ENCODE results near the gene SPAG17.

SPAG17 gene

DNA sequence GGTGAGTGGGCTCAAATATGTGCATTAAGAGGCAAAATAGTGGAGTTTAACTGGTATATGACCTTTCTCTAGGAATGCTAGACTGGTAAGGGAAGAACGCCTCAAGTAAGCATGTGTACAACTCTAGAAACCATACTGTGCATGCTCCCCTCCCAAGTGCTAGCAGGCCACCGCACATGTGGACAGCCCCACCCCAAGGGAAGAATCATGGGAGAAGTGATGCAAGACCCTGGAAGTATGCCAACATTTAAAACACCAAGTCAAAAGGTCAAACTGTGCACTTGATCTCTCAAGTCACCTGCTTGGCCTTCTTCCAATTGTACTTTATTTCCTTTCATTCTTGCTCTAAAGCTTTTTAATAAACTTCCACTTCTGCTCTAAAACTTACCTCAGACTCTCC, 135.0 kb downstream of the SPAG17 start:
- no peak for DNase-seq

DNA sequence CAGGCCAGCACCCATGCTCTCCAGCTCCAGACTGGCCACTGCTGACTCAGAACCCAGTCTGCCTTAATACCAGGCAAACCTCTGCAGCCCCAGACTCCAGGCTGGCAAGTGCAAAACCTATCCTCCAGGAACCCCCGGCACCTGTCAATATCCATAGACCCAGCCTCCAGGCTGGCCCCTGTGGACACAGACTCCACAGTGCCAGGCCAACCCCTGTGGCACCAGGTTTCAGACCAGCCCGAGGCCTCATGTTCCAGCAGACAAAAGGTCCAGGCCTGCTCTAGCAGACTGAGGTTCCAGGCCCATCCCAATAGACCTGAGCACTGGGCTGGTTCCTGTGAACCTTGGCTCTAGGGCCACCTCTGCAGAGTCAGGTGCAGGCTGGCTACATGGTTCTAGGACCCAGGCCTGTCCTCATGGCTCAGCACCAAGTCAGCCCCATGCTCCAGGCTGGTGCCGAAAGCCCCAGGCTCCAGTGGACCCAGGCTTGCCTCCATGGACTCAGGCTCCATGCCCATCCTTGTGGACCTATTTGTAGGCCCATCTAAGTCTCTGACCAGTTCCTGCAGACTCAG, 137.3 kb downstream of the SPAG17 start:
- no peak for DNase-seq

DNA sequence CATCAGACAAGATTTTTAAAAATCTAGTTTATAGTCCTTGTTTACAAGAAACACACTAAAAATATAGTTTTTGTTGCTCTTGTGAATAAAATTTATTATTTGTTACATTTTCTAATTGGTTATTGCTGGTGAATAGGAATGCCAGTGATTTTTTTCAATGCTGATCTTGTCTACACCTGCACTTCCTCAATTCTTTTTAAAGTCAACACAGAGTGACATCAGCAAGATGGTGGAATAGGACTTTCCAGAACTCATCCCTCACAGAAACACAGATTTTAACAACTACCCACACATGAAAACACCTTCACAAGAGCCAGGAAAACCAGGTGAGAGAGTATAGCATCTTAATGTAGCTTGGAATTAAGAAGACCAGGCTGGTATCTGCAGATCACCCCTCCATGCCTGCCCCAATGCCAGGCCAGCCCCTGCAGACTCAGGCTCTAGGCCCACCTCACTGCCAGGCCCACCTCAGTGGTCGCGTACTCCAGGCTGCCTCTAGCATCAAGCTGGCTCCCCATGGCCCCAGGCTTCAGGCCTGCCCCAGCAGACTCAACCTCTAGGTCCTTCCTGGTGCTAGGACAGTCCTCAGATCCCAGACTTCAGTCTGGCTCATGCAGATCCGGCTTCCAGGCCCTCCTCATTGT, 137.9 kb downstream of the SPAG17 start:
- no peak for DNase-seq

DNA sequence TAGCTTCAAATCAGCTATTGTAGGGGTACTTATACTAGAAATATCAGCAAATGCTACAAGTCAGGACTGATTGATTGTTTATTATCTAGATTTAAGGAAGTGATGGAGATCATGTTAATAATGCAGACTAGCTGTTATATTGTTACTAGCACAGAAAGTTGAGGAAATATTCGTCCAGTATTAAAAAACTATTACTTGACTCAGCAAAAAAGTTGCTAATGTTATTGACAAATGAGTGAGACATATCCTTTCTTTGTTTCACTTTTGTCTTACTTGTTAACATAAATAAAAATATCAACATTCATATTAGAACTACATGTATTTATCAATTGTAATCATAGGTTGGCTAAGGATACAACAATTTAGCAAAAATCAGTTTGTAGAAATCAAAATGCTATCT, 141.4 kb downstream of the SPAG17 start:
- no peak for DNase-seq

DNA sequence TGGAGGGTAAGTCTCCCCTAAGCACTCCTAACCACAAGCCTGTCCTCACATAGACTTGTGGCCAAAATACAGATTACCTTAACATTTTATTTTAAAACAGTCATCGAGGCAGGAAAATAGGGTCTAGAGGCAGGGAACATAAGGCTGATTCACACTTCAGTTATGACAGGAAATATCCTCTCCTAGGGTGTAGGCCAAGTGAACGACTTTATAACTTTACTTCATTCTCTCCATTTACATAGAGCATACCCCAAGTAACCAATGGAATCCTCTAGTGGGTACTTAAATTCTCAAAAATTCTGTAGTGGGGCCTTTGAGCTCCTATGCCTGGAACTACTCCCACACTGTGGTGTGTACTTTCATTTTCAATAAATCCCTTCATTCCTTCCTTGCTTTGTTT, 142.5 kb downstream of the SPAG17 start:
- DNase-seq: no peak

DNA sequence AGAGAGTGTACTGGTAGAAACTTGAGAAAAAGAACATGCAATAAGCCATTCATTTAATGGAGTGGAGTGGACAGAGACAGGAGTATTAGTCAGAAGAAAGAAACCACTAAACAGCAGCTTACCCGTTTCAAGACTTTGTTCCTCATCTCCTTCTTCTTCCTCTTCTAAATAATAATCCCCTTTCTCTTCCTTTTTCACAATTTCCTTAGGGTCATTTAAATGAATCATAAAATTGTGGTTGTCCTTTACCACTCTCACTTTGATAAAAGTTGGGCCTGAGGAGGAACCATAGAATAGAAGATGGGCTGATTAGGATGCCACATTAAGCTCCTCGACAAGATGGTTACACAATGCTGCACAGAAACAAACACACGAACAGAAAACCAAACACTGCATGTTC, 145.9 kb downstream of the SPAG17 start:
- no peak for DNase-seq

DNA sequence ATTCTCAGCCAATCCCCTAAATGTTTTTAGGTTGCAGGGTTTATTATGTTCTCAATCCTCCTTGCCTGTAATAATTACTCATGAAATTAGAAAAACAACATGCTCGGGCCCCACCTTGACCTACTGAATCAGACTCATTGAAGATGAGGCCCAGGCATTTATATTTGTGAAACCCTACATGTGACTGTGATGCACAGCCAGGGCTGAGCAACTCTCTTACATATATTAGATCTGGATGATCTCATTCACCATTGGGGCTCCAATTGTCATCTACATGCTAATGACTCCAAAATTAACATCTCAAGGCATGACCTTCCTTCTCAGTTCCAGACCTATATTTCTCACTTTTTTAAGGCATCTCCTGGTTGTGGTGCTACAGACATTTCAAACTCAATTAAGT, 152.1 kb downstream of the SPAG17 start:
- no peak for DNase-seq

DNA sequence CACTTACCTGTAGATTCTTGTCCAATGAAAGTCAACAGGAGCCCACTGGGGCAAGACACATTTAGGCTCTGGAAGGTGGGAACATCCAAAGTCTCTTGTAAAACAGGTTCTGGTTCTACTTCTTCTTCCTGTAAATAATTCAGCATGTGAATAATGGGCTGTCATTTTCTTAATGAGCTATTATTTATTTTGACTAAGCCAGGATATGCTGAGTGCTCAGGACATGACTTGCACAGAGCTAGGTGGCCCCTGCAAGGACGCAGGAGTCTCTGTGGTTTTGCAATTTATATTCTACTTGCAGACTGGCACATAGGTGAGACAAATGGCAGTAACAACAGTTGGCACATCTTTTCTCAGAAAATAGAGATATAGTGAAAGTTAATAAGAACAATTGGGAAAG, 156.8 kb downstream of the SPAG17 start:
- DNase-seq: no peak

DNA sequence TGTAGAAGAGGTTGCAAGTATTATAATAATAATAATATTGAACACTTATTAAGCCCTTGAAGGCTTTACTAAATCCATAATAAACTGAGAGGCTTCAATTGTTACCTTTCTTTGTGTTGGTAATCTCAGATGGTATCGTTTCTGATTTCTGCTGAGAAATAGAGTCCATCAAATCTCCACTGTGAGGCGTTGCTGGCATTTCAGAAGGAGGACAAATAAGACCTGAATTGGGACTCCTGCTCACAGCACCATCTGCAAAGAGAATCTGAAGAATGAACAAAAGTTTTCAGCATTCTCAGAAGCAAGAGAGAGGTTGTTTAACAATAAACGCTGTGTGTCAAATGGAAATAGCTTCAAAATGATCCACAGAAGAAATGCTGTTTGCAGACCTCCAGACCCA, 161.8 kb downstream of the SPAG17 start:
- no peak for DNase-seq

DNA sequence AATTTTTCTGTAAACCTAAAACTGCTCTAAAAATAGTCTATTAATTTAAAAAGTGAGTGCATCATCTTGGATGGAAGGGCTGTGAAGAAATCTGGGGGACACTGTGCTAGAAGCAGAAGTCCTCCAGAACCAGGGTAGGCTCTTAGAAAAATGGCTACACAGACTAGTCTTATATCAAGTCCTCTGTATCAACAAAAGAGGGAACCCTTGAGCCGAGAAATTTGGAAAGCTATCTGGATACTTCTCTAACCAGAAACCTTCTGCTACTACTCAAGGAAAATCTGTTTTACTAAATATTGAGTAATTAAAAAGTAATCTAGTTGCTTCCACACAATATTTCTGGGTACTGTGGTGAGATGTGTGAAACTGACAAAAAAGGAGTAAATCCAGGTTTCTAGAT, 163.4 kb downstream of the SPAG17 start:
- no peak for DNase-seq

DNA sequence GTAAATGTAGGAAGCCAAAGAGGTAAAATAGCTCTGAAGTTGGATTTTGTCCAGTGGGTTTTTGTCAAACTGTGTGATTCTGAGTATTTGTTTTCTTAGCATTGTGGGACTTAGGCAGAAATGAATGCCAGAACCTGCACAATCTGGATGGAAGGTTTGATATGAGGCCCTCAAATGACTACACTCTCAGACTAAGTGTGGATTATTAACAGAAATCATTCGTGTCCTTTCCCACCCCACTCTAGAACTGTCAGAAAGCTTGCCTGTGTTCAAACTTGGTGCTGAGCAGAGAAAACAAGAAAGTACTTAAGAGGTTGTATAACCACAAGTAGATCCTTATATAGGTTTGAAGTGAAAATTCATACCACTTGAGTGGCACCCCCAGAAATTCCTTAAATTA, 167.0 kb downstream of the SPAG17 start:
- DNase-seq: no peak

DNA sequence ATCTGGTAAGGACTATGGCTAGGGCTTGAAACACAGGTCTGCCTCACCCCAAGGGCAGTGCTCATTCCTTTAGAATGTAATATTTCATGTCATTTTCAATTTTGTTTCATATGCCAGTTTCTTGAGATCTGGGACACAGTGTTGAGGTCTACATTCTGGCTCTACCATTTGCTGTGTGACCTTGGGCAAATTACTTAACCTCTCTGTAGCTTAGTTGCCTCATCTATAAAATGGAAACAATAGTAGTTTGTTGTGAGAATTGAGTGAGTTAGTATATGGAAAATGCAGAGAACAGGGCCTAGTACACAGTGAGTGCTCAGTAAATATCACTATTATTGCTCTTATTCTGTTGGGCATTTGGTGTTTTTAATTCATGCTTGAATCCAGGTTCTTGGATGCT, 171.1 kb downstream of the SPAG17 start:
- no peak for DNase-seq

DNA sequence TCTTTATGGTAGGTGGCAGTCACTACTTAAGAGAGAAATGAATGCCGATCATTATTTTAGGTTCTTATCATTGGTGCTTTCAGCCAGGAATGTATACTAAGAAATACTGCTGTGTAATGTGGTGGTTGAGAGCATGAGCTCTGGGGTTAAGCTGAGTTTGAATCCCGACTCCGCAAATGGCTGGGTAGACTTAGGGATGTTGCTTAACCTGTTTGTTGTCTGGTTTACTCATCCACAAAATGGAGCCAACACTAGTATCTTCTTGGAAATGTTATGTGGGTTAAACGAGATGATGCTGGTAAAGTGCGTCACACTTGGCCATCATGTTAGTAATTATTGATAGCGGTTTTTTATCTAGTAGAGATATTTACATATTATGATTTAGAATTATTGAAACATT, 171.7 kb downstream of the SPAG17 start:
- no peak for DNase-seq

DNA sequence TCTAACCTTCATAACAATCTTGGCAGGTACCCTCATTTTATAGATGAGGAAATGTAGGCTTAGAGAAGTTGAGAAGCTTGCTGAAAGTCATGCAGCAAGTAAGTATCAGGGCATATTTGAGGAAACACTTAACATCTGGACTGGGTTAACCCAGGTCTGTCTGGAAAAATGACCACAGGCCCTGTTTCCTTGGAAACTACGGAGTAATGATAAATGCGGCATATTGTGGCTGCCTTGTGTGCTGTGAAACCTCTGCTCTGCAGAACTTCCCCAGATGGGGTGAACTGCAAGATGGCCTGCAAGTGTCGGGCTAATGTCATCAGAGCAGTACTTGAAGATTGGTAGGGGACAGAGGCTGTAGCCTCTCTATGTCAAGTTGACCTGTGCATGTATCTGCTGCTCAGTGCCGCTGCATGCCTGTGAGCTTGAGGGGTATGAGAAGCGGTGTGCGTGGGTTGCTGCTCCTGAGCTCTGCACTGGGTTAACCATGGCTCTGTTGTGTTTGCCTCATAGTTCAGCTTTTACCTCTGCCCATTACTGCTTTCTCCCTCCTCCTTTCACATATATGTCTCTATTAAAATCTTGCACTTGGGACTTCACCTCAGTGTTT, 172.4 kb downstream of the SPAG17 start:
- peak; percentile 23 for DNase-seq

DNA sequence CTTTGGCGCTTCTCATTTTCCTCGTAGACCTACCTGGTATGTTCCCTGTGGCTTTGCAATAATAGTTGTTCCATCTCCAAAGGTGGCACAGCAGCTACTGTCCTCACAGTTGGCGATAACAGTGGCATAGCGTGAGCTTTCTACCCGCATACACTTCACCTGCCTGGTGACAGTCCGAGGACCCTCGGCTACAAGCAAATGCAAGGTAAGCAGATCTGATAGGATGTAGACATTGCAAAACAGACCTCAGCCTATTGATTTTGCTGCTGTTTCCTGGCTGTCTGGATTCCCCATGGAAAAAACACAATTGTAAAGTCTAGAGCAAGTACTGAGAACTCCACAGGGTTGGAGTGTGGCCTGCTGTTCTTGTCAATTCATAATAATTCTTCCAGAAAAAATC, 177.0 kb downstream of the SPAG17 start:
- no peak for DNase-seq

DNA sequence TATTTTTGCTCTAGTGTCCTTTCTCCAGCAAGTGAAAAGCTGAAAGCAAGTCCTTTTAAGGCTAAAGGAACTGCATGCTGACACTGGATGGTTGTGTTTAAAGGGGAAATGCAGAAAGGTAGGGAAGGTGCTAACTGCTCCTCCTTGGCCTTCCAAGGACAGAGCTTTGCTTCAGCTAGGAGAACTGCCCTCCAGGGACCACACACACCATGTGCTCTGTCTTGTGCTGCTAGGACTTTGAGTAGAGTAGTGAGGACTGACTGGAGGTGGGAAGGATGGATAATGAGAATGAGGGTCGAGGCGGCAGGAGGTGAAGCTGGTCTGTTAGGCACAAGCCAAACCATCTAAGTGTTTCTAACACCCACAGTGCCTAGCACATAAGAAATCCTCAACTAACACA, 177.6 kb downstream of the SPAG17 start:
- DNase-seq: no peak

DNA sequence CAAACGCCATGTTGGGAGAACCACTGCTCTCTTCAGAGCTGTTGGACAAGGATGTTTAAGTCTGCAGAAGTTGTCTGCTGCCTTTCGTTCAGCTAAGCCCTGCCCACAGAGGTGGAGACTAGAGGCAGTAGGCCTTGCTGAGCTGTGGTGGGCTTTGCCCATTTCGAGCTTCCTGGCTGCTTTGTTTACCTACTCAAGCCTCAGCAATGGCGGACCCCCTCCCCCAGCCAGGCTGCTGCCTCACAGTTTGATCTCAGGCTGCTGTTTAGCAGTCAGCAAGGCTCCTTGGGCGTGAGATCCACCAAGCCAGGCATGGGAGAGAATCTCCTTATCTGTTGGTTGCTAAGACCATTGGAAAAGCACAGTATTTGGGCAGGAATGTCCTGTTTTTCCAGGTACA, 180.7 kb downstream of the SPAG17 start:
- no peak for DNase-seq

DNA sequence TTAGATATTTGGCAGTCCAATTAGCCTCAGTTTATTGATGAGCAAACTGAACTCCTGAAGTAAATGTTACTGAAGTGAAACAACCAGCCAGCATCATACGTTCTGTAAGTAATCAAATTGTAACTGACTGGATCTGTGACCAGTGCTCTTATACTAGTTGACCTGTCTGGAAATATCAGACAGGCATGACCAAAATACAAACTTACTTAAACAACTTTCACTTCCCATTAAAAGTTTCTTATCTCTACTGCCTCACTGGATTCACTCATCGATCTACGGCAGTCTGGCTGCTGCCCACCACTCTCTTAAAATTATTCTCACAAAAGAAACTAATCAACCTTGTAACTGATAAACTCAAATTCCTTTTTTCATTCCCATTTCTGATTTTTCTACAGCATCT, 199.1 kb downstream of the SPAG17 start:
- DNase-seq: no peak

DNA sequence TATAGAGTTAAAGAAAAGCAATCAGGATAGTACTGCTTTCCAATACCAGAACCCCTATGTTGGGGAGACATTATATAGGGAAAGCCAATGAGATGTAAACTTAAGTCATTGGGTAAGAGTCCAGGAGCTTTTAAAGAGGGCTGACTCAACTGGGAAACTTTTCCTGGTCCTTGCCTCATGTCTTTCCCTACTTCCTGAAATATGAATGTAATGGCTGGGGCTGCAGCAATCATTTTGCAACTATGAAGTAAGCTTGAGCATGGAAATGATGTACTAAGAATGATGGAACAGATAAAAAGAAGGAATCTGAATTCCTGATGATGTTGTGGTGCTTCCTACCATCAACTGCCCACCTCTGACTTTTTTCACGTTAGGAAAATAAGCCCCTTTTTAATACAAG, 199.8 kb downstream of the SPAG17 start:
- no peak for DNase-seq

DNA sequence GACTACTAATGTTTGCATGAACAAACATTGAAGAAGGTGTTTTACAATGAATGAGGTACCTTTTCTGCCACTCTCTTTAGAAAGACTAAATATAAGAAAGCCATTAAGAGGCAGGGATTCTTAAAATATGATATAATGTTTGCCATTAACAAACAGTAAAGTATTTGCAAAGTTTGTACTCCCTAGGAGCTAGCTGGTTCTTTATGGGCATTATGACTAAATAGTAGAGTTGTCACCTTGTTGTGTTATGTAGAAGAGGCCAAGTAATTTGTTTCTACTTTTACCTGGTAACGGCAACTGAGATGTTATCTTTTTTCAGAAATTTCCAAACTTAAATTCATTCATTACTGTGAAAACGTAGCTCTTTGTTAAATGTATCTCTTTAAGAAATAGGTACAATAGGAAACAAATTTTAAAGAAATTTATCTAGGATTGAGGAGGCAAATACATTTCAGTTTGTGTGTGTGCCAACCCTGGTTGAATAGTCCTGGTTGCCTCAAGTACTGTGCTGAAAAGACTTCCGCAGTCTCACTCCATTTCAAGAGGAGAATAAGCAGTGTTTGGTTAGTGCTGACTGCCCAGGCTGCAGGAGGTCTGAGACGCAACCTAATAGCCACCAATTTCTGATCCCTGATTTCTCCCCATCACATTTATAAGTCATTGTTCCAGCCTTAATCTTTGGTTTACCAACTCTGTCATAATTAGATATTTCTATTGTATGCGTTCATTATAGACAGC, 203.4 kb downstream of the SPAG17 start:
- no peak for DNase-seq

DNA sequence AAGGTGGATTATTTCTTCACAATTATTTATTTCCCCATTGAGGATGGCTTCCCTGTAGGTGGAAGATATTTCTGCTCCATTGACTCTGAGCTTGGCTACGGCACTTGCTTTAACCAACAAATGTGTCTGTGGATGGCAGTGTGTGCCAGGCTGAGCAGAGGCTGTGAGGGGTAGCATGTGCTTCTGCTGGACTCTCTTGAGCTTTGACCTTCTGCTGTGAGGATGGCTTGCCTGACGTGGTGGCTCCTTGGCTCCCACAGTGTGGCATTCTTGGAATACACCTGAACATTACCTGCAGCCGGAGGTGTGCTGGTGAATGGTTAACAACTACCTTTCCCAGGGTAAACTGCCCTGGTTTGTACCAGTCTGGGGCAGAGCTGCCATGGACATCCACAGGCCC, 208.6 kb downstream of the SPAG17 start:
- DNase-seq: no peak

DNA sequence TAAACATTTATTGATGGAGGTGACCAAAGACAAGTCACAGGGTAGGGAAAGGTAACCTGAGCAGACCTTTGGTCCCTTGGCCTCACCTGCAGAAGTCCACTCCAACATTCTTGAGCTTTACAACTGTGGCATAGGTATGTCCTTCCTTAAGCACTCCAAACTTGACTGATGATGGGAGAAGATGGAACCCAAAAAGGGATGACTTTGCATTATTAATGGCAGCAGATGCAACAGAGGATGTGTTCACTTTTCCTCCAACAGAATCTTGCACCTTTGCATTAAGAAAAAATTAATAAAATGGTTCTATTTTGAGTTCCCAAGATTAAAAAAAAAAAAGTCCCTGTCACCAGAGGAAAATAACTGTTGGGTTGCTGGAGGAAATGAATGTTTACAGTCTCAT, 213.3 kb downstream of the SPAG17 start:
- DNase-seq: no peak

DNA sequence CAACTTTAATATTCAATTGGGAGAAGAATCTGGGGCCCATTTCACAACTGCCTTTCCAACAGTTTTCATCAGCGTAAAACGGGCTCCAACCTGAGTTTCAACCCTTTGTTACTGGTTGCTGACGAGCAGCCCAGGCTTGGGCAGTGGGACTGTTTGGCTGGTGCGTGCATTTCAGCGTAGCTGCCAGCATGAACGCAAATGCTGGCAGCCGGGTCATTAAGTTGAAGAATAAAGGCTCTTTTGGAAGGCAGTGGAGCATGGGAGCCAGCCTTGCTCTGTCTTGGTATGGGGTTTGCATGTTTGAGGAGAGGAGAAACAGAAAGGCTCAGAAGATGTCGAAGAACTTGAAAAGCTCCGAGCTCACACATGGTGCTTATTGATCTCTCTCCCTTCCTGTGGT, 214.8 kb downstream of the SPAG17 start:
- no peak for DNase-seq

DNA sequence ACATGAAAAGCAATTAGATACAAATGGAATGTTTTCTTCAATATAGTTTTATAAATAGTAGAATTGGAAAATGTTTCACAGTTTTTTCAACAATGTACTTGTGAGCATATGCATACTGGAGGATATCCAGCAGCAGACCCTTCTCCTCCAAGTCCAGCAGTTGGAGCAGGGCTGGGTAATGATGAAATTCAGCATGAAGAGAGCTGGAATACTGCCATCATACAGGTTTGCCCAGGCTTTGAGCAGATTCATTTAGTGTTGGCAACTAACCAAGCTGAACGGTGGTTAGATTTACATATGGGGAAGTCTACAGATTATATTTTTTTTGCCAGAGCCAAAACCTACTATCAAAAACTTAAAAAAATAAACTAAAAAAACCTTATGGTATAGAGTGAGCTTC, 217.1 kb downstream of the SPAG17 start:
- DNase-seq: peak; percentile 42

All from femur (tissue), 1 donor.